Activated CD4-positive, alpha-beta T cell treated with anti-CD3 and anti-CD28 coated beads, Interleukin-2, amount 50 U/mL, for 48 hours (primary cell): Measurements from ENCODE around the gene TK2.
"Not testable (repeated sequence)": the region's sequence is repeated elsewhere in the genome, so short reads cannot be mapped to it uniquely, and the experiment has no call there.

Experiments
- DNase-seq, 2 experiments: peaks; one replicate each; pipeline ENCODE4 v3.0.0-alpha.2; 2020

TK2 gene

DNA sequence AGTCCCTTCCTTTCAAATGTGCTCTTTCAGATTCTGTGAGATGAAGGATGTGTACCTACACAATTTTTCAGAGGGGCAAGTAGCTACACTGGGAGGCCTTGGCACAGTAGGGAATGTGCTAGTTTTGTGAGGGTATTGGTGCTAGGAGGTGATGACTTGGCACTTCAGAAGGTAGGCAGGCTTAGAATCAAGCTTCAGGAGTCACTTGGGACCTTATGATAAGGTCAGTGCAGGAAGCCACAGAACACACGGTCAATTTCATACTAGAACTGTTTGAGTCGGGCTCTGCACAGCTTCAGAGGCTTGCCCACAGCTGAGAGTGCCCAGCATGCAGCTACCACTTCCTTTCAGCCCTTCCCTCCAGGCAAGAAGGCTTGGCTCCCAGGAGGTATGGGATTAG is 22.4 kb upstream of the TK2 start:
- no peak for DNase-seq

DNA sequence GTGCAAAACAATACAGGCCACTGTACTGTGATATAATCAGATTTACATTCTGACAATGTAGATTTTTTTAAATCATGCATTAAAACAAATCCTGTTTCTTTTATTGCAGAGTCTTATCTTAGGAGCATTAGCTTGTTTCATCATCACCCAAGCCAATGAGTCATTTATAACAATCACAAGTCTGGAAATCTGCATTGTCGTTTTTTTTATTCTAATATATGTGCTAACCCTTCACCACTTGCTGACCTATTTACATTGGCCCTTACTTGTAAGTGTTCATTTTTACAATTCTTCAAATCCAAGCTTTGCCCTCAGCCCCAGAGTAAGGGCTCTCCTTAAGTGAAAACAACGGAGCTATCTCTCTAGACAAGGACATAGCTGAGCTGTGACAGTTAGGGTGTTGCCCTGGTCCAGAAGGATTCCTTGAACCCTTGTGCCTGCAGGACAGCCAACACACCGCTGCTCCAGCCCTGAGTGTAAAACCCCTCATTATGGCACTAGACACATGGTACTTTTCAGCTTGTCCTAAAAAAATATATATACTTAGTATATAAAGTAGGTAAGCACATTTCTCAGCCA is 20.0 kb upstream of the TK2 start:
- DNase-seq = no peak

DNA sequence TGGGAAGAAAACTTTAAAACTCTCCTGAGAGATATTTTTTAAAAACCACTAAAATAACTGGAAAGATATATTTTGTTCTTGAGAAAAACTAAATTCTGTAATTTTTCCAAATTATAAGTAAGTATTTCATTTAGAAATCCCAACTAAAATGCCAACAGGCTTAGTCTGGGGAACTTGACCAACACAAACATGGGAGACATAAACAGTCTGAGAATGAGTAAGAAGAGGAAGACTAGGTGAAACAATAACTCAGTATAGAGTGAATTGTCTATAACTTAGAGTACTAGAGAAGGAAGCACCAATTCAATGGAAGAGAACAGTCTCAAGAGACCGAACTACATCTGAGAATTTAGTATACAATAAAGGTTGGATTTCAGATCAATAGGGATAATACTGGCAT is 19.2 kb upstream of the TK2 start:
- DNase-seq = no peak

DNA sequence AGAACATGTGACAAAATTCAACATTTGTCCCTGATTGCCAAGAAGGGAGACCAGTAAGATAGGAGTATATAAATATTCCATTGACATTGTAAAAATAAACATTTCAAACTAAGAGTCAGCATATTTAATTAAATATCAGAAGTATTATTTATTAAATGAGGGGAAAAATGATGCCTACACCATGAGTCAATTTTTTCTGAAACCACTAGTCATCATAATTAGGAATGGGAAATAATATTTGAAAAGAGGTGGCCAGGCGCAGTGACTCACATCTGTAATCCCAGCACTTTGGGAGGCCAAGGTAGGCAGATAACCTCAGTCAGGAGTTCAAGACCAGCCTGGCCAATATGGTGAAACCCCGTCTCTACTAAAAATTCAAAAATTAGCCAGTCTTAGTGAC is 18.4 kb upstream of the TK2 start:
- DNase-seq = no peak

DNA sequence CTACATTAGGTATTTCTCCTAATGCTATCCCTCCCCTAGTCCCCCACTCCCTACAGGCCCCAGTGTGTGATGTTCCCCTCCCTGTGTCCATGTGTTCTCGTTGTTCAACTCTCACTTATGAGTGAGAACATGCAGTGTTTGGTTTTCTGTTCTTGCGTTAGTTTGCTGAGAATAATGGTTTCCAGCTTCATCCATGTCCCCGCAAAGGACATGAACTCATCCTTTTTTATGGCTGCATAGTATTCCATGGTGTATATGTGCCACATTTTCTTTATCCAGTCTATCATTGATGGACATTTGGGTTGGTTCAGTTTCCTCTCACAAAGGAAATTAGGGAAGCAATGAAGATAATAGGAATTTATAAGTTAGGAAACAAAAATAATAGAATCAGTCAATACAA is 17.3 kb upstream of the TK2 start:
- not testable (repeated sequence) for DNase-seq

DNA sequence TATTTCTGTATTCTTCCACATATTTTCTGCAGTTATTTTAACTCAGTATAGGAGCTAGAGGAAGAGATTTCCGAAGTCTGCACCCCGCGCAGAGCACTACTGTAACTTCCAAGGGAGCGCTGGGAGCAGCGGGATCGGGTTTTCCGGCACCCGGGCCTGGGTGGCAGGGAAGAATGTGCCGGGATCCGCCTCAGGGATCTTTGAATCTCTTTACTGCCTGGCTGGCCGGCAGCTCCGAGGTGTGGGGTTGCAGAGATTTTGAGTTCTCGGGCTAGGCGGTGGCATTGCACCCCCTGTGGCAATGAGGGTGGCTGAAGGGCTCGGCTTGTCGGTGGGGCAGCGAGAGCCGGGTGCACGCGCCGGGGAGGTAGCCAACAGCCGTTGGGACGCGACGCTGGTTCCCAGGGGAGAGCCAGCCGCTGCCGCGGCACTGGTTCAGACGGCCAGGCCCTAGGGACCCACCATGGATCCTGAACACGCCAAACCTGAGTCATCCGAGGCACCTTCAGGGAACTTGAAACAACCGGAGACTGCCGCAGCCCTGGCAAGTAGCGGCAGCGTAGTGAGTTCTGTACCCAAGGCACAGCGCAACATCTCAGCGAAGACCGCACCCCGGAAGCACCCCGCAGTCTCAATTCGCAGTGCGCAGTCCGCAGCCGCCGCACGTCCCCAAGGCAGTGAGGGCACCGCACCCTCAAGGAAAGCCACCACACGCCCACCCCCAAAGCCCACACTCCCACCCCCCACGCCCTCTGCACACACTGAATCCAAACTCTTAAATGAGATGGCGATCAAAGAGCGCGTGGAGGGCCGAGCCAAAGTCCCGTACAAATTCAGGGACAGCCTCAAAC is 16.4 kb upstream of the TK2 start, which contains the start of gene CMTM1:
CMTM1 (plus strand) TSS at position 389 of the 851 bp plus-strand sequence; CDS start at position 464, 75 bp downstream.
- DNase-seq = no peak

DNA sequence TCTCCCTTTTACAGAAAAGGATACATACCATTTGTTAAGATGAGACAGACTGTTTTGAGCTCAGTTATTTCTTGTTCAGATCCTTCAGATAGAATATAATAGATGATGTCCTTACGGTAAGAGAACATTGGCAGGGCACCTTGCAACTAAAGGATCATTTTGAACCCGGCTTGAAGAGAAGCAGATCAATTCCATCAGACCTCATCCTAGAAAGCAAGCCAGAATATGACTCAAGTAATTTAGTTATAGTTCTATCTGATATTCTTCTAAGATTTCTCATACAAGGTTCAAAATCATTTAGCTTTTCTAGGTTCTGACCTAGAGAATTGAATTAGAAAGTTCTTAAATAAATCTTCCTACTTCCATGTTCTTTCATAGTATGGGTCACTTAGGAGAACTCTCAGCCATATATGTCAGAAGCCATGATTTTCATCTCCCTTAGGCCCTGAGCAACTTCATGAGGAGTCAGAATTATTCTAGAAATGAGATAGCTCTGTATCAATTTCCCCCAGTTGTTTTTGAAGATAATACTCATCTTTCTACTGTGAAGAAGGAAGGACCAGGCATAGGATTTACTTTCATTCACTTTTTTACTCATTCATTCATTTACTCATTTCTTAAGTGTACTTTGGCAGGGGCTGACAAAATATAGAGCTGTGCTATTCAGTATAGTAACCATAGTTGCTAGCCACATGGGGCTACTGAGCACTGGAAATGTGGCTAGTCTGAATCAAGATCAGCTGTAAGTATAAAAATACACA is 13.8 kb upstream of the TK2 start:
- DNase-seq = no peak

DNA sequence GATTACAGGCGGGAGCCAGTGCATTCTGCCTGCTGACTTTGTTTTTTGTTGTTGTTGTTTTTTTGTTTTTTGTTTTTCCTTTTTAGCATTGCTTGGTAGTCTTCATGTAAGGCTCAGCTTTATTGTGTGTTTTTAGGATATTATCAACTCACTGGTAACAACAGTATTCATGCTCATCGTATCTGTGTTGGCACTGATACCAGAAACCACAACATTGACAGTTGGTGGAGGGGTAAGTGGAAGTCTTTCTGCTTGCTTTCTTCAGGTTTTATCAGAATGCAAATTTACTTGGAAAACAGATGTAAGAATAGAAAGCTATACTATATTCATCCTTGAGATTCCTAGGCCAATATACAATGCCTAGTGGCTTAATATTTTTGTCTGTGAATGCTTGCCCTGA is 13.1 kb upstream of the TK2 start:
- DNase-seq = no peak

DNA sequence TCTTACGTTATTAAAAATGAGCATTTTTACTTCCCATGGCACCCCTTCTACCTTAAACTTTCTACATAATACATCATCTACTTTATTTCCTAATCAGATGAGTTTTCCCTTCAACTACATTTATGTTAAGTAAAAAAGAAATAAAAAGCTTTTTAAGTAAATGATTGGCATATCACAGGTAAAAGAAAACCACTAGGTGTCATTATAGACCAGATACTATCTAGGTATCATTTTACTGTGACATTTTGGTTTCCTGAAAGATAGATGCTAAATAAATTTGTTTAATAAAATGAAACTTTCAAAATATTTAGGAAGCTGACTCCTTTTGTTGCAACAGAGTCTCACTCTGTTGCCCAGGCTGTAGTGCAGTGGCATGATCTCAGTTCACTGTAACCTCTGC is 12.5 kb upstream of the TK2 start:
- no peak for DNase-seq

DNA sequence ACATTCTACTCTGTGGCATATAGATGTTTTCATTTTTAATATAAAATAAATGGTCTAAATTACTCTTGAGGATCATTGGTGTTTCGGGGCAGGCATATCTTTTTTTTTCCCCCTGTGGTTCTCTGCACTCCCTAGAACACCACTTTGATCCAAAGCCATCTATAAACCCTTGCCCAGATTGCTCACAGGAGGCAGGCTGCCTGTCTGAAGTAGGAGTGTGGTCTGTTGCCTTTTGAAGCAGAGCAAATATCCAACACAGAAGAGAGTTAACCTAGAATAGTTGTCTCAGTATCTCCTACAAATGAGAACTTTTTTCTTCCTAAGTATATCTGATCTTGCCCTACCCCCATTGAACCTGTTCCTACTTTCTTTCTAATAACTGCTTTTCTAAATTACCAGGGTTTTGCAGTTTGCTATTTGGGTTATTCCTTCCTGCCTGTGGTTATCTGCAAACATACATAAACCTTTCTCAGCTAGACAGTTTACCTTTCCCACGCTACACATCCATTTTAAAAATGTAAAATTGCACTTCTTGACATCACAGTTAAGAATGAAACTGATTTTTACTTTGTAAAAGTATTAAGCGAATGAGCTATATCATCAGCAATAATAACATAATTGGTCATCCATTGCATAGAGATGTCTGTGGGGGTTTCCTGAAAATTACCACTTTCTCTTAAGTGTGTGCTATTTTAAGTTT is 11.6 kb upstream of the TK2 start:
- no peak for DNase-seq

DNA sequence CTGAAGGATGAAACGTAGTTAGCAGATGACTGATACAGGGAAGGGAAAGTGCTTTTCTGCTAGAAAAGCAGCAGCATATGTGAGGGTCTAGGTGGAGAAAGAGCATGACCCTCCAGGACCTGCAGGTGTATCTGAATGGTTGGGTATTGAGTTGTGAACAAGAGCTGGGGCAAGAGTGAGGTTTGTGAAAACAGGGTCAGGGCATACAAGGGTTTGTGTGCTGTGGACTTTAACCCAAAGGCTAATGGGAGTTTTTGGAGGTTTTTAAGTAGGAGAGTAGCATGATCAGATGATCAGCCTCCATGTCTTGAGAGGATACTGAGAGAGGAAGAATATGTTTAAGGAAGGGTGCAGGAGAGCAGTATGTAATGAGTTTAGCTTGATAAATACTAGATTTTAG is 10.2 kb upstream of the TK2 start:
- DNase-seq = no peak

DNA sequence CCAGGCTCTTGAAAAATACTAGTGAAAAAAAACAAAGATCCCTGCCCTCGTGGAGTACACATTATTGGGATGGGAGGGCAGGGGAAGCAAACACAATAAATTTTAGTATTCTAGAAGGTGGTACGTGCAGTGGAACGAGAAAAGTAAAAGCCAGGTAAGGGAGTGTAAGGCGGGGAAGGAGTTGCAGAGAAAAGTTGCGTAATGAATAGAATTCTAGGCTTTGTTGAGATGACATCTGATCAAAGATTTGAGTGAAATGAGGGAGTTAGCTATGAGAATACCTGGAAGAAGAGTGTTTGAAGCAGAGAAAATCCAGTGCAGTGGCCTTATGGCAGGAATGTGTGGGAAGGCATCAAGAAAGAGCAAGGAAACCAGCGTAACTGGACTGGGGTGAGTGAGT is 4.6 kb upstream of the TK2 start:
- no peak for DNase-seq

DNA sequence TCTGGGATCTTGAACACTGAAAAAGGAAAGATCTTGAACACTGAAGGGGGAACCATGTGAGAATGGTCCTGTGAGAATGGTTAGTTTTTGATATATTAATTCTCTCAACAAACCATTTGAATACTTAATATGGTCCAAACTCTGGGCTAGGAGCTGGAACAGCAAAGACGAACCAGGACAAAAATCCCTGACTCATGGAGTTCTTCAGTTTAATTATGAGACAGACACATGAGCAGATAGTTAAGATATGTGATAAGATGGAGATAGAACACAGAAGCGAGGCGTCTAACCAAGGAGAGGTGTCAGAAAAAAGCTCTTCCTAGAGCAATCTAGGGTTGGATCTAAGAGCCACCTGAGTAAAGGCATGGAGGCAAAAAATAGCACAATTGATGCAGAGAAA is 4.1 kb upstream of the TK2 start:
- DNase-seq = no peak

DNA sequence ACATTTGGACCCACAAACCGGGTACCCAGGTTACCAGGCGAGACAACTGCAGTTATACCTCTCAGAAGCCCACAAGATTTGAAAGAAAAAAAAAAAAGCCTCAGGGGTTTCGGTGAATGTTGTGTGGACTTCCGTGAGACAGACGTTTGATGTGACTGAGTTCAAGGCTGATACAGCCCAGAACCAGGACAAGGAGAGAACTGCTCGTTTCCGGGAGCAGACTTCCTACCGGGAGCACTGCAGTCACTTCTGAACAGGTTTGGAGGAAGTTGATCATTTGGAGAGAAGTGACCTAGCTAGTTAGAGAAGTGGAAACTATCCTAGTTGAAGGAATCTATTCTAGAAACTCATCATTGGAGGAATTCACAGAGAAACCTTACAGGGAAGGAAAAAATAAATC is 3.3 kb upstream of the TK2 start:
- no peak for DNase-seq

DNA sequence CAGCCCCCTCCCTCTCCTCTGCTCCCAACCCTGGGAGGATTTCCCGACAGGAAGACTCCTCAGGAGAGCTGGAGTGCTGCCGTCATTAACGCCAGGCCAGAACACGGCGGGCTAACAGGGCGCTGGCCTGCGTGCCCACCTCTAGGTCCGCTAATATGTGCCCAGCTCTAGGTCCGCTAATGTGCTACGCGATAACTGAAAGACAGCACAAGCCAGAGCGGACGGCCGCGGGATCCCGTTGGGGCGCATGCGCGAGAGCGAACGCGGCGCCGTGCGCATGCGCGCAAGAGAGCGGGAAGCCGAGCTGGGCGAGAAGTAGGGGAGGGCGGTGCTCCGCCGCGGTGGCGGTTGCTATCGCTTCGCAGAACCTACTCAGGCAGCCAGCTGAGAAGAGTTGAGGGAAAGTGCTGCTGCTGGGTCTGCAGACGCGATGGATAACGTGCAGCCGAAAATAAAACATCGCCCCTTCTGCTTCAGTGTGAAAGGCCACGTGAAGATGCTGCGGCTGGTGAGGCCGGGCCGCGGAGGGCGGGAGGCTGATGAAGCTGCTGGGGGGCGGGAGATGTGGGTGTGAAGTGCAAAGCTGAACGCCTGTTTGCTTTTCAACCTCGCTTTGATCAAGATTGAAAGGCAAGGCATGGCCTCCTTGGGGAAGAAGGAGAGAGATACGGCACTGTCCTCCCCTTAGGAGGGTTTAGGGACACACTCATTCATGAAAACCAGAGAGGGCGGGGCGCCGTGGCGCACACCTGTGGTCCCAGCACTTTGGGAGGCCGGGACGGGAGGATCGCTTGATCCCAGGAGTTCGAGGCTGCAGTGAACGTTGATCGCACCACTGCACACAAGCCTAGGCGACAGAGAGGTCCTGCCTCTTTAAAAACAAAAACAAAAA is 2.6 kb upstream of the TK2 start, which contains the start of gene CKLF:
CKLF (plus strand) TSS at position 291 of the 892 bp plus-strand sequence; CDS start at position 431, 140 bp downstream.
- DNase-seq = peak; percentile 86 to 89

DNA sequence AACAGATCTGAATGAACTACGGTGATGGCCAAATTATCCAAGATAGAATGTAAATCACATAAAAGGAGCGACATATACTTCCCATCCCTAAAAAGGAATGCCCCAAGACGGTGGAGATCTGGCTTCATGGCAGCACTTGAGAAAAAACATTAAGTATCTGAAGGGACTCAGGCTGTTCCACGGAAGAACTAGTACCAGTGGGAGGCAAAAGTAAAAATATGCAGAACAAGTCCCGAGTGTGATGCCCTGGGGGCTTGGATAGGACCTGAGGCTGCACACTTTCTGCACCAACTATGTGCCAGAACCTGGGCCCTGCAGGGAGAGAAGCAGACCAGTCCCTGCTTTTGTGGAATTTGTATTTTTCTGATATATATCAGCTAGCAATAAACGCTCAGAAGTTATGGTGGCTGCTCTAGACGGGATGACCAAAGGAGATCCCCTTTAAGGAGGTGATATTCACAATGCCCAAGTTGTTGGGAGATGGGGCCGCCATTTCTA is 1.9 kb upstream of the TK2 start:
- DNase-seq = no peak

DNA sequence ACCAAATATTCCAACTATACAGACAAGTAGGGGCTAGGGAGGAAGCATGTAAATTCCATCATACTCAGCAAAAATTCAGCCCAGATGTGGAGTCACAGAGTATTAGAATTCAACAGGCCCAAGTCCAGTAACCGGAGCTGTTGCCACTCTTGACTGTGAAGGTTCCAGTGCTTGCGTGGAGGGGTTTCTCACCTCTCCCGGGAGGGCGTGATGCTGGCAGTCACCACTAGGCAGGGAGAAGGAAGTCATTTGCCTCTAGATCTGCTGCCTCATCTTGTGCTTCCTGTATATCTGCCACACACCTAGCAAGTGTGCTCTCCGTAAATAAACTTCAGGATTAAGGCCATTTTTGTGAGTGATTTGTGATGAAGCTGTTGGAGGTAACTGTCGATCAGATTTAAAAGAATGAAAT is 1.4 kb upstream of the TK2 start:
- DNase-seq = peak; percentile 59 to 69

DNA sequence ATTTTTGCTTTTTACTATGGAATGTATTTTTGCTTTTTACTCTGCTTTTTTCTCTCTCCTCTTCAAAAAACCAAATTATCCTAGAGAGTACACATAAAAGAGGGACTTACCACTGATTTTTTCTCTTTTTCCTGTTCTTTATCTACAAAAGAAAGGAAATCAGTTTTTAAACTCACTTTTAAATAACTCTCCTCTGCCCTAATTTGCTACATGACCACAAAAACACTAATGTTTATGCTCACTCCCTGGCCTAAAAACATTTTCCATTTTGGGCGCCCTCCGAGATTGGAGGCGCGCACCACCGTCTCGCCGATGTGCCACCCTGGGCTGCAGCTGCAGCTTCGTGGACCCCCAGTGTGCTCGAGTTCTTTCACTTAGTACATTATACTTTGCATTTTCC is 1.1 kb downstream of the TK2 start:
- no peak for DNase-seq

DNA sequence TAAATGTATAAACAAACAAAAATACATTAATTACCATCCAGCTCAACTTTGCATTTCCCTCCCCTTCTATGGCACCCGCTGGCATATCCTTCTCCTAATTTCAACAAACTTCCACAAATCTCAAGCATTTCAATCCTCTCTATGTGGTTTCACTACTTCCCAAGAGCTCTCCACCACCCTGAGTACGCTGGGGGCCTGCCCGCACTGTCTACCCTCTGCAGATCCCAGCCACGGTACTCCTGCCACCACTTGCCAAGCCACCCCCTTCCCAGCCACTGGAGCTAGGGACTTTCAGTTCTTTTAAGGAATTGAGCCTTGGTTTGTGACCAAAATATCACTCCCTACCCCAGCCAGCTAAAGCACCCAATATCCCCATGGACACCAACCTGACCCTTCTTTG is 1.9 kb downstream of the TK2 start:
- no peak for DNase-seq

DNA sequence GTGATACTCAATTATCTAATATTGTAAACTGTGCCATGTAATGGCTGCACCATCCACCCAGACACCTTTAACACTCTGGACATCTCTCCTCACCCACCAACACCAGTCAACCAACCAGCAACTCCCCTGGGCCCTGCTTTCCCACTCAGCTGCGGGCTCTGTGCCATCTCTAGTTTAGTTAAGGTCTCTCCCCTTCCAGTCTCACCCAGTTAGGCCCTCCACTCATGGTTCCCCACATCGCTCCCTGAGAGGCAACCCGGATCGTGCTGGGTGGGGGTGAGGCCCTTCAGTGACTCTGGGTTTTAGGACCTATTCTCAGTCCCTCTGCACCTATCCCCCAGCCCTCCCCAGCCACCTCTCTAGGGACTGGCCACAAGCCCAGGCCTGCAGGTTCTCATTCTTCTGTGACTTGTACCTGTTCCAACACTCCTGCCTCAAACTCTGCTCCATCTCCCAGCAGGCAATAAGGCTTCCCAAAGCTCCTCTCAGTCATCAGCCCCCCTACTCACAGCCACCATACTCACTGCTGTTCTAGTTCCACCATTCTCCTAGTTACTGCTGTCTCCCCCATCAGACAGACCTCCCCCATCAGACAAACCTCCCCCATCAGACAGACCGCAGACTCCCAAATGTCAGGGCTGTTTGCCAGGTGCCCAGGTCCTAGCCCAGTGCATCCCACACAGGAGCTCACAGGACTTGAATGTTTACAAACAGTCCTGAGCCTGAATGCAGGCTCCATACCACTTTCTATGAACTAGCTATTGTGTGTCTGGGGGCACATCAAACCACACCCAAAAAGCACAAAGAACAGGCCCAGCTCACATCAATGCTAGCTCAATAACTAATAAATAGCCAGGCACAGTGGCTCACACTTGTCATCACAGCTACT is 2.6 kb downstream of the TK2 start:
- DNase-seq = no peak
